KMS-11 (cell line): ENCODE measurements around the gene D2HGDH.
"Not testable (repeated sequence)": the region's sequence is repeated elsewhere in the genome, so short reads cannot be mapped to it uniquely, and the experiment has no call there.

ENCODE experiments used
- H2AFZ ChIP-seq: fragments of 200-600 bp; sonication (generic); 2 replicates; pipeline ENCODE4 v1.6.1; 2016; ENCODE audit warnings: antibody characterized with exemption, mixed run types, low read depth
- H3K27ac ChIP-seq: fragments of 200-600 bp; sonication (generic); 2 replicates; pipeline ENCODE4 v1.6.1; 2016; ENCODE audit warnings: mild to moderate bottlenecking, mixed run types
- H3K27me3 ChIP-seq: fragments of 200-600 bp; sonication (generic); 2 replicates; pipeline ENCODE4 v1.6.1; 2017; ENCODE audit warnings: mild to moderate bottlenecking, low read depth, mixed run types, moderate library complexity; ENCODE audit not compliant: insufficient read depth
- H3K36me3 ChIP-seq: fragments of 200-600 bp; sonication (generic); 2 replicates; pipeline ENCODE4 v1.6.1; 2017; ENCODE audit warnings: mild to moderate bottlenecking, mixed run types; ENCODE audit not compliant: insufficient read depth
- H3K4me1 ChIP-seq: fragments of 200-600 bp; sonication (generic); 2 replicates; pipeline ENCODE4 v1.6.1; 2016; ENCODE audit warnings: mild to moderate bottlenecking, low read depth, mixed run types; ENCODE audit not compliant: poor library complexity, severe bottlenecking
- H3K4me2 ChIP-seq: fragments of 200-600 bp; sonication (generic); 2 replicates; pipeline ENCODE4 v1.7.0; 2016; ENCODE audit warnings: mild to moderate bottlenecking, mixed run types
- H3K4me3 ChIP-seq: fragments of 200-600 bp; sonication (generic); IDR thresholded peaks from 2 replicates; pipeline ENCODE4 v1.6.1; 2017; ENCODE audit warnings: low read depth, low read length, mixed read lengths; ENCODE audit not compliant: insufficient read depth
- H3K79me2 ChIP-seq: fragments of 200-600 bp; sonication (generic); 2 replicates; pipeline ENCODE4 v1.6.1; 2016; ENCODE audit warnings: low read depth, mixed run types; ENCODE audit not compliant: insufficient read depth
- H3K9ac ChIP-seq: fragments of 200-600 bp; sonication (generic); 2 replicates; pipeline ENCODE4 v1.6.1; 2016; ENCODE audit warnings: mild to moderate bottlenecking, mixed run types
- H4K20me1 ChIP-seq: fragments of 200-600 bp; sonication (generic); 2 replicates; pipeline ENCODE4 v1.6.1; 2016; ENCODE audit warnings: mild to moderate bottlenecking, mixed run types; ENCODE audit not compliant: insufficient read depth
- CTCF ChIP-seq: fragments of 200-600 bp; sonication (generic); conservative IDR thresholded peaks from 2 replicates; pipeline ENCODE4 v1.6.1; 2017; ENCODE audit warnings: low read depth, mild to moderate bottlenecking, antibody characterized with exemption, low read length, moderate library complexity, mixed read lengths

D2HGDH gene

GRCh38 chr2:241803387-241804325, 69.2 kb downstream of the D2HGDH start:
- no peak overlapping the region for H3K27ac ChIP-seq
- H3K4me1 ChIP-seq = no peaks in the 10 kb centered on the region
- H2AFZ ChIP-seq = peak overlapping the region; percentile 22; the same call in 1 of the 2 replicates
- H3K9ac ChIP-seq = no peak overlapping the region
- no peak for TF ChIP-seq CTCF
- H3K27me3 ChIP-seq = peaks cover 9% of the 10 kb centered on the region; the same call in 1 of the 2 replicates
- H3K4me2 ChIP-seq = no peak overlapping the region; the same call in 1 of the 2 replicates
- H3K4me3 ChIP-seq = no peak overlapping the region
- no peaks in the 10 kb centered on the region for H3K36me3 ChIP-seq
- H3K79me2 ChIP-seq = no peaks in the 10 kb centered on the region
- no peaks in the 10 kb centered on the region for H4K20me1 ChIP-seq

GRCh38 chr2:241804326-241805229, 70.1 kb downstream of the D2HGDH start:
- H3K79me2 ChIP-seq = no peaks in the 10 kb centered on the region
- no peak overlapping the region for H3K4me3 ChIP-seq
- H3K27ac ChIP-seq = no peak overlapping the region
- no peaks in the 10 kb centered on the region for H3K4me1 ChIP-seq
- peaks cover 14% of the 10 kb centered on the region; the same call in 1 of the 2 replicates for H3K27me3 ChIP-seq
- no peak for TF ChIP-seq CTCF
- H3K4me2 ChIP-seq = no peak overlapping the region; the same call in 1 of the 2 replicates
- H3K36me3 ChIP-seq = no peaks in the 10 kb centered on the region
- no peaks in the 10 kb centered on the region for H4K20me1 ChIP-seq
- peak overlapping the region; percentile 18; the same call in 1 of the 2 replicates for H2AFZ ChIP-seq
- H3K9ac ChIP-seq = no peak overlapping the region

GRCh38 chr2:241806217-241806616, 71.8 kb downstream of the D2HGDH start:
- not testable (repeated sequence) for H3K4me3 ChIP-seq, H3K27ac ChIP-seq

GRCh38 chr2:241808051-241808720, 73.8 kb downstream of the D2HGDH start:
- Histone ChIP-seq H3K27ac (no peak overlapping the region), H3K27me3 (peaks cover 33% of the 10 kb centered on the region), H3K9ac (no peak overlapping the region), H3K4me2 (no peak overlapping the region), H3K4me1 (no peaks in the 10 kb centered on the region), H3K36me3 (no peaks in the 10 kb centered on the region), H3K4me3 (no peak overlapping the region), H4K20me1 (no peaks in the 10 kb centered on the region), H3K79me2 (no peaks in the 10 kb centered on the region), H2AFZ (no peak overlapping the region)
- TF ChIP-seq CTCF = no peak

More at GRCh38 chr2:241806217-241806616, 71.8 kb downstream of the D2HGDH start:
- not testable (repeated sequence) for H3K4me1 ChIP-seq, H2AFZ ChIP-seq, H3K79me2 ChIP-seq, H3K4me2 ChIP-seq, H3K9ac ChIP-seq, H3K36me3 ChIP-seq, H4K20me1 ChIP-seq
- H3K27me3 ChIP-seq = peaks cover 22% of the 10 kb centered on the region; the same call in 1 of the 2 replicates
